ENCODE measurements around the gene NQO2.
A peak's percentile ranks its signal among the peaks of the same experiment; 100 is the strongest.
"Not testable (repeated sequence)": the region's sequence is repeated elsewhere in the genome, so short reads cannot be mapped to it uniquely, and the experiment has no call there.

Gene NQO2

DNA sequence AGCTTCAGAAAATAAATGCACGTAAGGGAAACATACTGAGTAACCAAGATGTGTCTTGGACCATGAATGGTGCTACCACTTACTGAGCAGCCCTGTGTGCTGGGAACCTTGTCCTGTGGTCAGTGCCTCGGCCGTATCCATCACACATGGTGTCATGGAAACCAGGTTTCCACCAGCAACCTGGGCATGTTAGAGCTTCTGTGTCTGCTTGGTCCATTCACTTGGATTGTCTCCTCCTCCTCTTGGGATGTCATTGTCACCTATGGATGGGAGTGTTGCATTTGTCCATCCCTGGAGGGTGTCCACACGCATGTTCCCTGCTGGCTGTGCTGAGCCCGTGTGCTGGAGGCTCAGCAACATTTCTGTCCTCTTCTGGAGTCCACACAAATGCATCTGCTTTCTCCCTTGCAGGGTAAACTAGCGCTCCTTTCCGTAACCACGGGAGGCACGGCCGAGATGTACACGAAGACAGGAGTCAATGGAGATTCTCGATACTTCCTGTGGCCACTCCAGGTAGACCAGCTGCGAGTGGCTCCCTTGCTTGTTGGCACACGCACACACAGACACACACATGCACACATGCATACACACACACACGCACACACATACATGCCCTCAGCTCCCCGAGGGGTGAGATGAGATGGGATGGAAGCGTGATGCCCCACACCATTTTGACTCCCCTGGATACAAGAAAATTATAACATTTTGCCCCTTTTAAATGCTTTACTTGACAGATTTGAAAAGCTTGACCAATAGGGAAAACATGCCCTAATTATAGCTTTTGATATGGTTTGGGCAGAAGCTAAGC is 17.0 kb downstream of the NQO2 start:
- DNase-seq = no peak

DNA sequence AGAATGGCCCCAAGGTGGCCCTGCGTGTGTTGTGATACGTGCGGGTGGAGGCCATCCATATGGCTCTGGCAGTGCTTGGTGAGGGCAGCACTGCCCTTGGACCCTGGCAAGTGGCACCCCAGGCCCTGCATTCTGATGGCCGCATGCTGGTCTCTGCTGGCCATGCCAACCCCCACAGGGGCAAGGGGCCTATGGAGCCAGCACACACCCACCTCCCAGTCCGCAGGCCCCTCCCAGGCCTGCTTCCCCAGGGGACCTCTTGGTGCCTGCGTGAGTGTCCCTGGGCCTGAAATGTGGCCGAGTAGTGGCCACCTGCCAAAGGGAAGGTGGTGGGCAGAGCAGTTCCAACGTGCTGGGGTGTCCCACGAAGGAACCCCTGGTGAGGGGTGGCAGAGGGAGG is 17.6 kb downstream of the NQO2 start:
- no peak for DNase-seq

DNA sequence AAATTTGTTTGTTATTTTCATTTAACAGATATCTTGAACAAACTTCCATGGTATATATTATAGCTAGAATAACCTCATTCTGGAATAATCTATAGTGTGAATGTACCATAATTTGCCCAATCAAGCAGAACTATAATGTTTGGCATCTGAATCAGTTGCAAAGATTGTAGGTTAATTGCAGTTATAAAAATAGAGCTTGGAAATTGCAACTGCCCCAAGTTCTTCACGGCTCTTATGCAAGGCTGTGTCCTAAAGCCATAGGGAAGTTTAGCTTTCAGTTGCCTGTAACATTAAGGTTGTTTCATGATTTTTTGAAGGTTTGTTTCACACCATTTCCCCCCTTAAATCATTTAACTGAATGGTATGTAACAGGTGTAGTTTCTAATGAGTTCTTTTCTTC is 19.4 kb downstream of the NQO2 start:
- no peak for DNase-seq

DNA sequence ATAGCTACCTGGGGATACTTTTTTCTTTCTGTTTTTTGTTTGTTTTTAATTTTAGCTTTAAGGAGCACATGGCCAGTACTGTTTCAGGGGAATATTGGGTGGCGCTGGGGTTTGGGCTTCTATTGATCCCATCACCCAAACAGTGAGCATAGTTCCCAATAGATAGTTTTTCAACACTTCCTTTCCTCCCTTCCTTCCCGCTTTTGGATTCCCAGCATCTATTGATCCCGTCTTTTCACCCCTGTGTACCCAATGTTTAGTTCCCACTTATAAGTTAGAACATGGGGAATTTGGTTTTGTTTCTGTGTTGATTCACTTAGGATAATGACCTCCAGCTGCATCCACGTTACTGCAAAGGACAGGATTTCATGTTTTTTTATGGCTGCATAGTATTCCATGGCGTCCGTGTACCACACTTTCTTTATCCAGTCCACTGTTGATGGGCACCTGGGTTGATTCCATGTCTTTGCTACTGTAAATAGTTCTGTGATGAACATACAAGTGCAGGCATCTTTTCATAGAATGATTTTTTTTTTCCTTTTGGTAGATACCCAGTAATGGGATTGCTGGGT is 20.1 kb downstream of the NQO2 start:
- DNase-seq = no peak

DNA sequence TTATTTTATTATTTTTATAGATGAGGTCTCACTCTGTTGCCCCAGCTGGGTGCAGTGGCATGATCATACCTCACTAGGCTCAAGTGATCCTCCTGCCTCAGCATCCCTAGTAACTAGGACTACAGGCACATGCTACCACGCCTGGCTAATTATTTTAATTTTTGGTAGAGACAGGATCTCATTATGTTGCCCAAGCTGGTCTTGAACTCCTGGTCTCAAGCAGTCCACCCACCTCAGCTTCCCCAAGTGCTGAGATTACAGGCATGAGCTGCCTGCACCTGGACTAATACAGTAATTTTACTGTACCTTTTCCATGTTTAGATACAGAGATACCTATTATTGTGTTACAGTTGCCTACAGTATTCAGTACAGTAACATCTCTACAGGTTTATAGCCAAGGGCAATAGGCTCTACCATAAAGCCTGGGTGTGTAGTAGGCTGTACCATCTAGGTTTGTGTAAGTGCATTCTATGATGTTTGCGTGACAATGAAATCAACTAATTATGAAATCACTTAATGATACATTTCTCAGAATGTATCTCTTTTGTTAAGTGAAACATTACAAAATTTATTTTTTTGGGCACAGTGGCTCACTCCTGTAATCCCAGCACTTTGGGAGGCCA is 21.4 kb downstream of the NQO2 start:
- not testable (repeated sequence) for DNase-seq

DNA sequence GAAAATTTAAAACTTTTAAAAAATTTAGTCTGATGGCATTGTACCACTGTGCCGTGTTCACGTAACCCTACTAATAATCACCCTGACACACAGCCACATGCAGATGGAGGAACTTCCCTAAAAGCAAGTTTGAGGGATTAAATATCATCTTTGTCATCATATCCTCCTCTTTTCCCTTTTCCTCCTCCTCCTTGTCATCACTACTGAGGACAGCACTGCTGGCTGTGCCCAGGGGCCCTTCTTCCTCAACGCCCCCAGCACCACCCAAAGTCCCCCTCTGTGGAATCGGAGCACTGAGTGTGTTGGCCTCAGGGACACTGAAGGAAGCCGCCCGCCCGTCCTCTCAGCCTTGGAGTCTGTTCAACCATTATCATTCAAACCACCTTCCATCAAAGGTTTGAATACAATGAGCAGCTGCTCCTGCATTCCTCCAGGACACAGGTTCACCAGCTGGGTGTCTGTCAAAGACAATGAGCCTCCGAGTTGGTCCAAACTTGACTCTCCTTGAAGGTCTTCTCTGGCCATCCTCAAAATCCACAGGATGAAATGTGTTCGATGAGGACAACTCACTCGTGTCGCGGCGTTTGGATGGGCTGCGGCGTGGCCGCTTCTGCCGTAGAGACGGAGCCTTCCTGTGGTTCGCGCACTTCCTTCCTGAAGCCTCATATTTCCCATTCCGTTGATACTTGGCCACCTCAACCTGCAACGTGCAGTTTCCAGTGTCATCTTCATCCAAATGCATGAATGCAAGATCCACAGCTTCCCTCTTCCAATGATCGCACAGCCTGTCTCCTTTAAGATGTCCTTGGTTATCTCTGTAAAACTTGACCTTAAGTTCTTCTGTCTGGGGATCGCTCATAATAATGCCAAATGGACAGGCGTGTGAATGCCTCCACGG is 23.3 kb downstream of the NQO2 start:
- peak; percentile 34 for DNase-seq

DNA sequence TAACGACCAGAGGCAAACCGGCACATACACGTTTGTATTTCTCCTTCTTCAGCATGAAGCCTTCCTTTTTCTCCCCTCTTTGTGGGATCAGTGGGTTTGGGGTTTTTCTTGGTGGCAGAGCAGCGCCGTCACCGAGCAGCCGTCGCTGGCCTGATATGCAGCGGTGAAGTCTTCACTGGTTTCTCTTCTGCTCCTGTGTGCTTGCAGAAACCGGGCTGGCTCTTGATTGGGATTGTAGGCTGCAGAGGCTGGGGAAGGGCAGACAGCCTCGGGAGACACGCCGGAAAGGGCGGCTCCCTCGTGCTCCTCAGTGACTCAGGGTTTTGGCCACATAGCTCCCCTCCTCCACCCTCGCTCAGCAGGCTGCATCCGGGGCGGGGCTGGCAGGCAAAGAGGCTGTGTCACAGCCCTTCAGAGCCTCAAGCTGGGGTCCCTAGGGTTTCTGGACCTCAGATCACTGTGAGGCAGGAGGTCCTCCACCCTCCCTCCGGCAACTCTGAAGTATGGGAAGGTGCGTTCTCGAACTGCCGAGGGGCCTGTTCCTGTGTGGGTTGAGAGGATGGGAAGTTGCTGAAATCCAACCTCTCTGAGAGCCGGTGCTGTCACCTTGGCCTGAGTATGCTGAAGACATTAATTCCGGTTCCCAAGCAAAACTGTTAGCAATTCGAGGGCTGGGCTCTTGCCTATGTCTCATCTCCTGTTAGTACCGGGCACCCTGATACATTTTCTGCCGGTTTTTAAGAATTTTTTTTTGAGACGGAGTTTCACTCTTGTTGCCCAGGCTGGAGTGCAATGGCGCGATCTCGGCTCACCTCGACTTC is 24.2 kb downstream of the NQO2 start:
- peak; percentile 92 for DNase-seq

DNA sequence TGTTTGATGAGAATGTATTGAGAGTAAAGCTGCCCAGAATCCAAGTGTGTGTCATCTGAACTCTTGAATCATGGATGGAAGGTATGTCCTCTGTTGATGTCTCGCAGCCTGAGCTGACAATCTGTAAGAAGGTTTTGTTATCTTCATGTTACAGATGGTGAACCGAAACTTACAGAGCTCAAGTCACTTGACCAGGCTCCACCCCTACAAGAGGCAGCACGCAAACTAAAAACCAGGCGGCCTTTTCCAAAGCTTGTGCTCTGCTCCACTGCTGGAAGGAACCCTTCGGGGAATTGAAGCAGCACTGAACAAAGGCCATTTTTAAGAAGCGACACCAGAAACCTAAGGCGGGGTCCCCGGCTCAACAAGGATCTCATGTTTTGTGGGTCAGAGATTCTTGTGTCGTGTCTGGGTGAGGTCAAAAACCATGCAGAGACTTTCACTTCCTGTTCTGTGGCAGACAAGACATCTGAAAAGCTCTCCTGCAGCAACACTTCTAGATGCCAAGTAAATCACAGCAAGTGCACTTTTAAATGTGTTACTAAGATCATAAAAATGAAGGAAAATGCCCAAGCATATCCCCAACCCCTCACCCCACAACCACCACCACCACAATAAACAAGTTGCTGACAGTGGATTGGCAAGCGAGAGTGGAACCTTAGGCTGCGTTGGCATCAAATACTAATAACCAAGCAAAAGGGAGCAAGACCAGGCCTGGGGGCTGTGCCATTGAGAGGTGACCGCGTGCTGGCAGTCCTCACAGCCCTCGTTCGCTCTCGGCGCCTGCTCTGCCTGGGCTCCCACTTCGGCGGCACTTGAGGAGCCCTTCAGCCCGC is 27.3 kb downstream of the NQO2 start:
- no peak for DNase-seq

DNA sequence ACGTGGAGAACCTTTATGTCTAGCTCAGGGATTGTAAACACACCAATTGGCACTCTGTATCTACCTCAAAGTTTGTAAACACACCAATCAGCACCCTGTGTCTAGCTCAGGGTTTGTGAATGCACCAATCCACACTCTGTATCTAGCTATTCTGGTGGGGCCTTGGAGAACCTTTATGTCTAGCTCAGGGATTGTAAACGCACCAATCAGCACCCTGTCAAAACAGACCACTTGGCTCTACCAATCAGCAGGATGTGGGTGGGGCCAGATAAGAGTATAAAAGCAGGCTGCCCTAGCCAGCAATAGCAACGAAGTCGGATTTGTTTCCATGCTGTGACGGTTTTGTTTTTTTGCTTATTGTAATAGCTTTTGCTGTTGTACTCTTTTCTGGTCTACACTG is 28.5 kb downstream of the NQO2 start:
- DNase-seq = not testable (repeated sequence)

DNA sequence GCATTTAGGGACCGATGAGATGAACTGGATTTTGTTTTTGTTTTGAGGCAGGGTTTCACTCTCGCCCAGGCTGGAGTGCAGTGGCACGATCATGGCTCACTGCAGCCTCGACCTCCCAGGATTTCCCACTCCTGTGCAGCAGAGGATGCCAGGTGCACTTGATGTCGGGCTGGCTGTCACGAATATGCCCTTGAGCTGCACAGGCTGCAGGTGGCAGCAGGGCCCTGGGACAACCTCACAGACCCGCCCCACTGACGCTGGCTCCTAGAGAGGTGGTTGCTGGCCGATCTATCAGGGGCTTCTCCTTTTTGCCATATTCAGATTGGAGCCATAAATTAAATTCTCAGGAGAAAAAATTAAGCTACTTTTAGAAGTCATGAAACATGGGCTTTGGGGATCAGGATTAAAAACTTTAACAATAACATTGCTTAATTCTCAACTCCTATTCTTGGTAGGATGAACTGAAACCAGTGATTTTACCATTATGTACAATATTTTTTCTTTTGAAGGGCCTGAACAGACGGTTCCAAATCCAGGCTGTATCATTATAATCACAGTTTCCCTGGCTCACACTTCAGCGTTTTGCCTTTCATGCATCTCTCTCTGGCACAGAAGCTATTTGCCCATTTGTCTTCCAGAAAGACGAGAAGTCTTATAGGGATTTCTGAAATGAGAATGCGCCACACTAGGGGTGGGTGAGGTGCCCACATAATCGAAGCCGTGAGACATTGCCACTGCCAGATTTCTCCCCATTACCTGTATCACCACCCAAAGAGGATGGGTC is 32.4 kb downstream of the NQO2 start:
- DNase-seq = no peak

DNA sequence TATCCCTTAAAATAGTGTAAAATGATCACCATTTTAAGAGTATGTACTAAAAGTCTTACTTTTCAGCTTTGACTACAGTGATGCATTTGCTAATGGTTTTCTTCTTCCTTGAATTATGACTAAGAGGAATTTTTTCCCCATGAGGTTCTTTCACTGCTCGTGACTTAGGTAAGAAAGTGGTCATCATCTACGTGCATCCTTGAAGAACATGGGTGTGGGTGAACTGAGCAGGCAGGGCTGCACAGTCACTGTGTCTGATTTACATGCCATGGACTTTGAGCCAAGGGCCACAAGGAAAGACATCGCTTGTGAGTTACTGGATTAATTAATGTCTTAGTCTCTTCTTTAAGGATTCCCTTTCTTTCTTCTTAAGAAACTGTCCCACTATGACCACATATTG is 33.3 kb downstream of the NQO2 start:
- no peak for DNase-seq

DNA sequence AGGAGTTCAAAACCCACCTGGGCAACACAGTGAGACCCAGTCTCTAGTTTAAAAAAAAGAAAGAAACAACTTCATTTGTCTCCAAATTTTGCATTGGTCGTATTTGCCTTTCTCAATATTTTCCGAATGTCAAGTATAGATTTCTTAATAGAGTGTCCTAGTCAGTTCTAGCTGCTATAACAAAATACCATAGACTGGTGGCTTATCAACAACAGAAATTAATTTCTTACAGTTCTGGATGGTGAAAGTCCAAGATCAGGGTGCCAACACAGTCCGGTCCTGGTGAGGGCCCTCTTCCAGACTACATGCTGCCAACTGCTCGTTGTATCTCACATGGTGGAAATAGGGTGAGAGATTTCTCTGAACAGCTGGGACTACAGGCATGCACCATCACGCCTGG is 34.0 kb downstream of the NQO2 start:
- no peak for DNase-seq

DNA sequence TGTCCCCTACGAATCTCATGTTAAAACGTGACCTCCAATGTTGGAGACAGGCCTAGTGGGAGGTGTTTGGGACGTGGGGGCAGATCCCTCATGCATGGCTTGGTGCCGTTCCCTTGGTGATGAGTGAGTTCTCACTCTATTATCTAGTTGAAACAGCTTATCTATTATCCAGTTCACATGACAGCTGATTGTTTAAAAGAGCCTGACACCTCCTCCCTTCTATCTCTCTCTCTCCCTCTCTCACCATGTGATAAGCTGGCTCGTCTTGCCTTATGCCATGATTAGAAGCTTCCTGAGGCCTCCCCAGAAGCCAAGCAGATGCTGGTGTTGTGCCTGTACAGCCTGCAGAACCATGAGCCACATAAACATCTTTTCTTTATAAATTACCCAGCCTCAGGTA is 35.7 kb downstream of the NQO2 start:
- DNase-seq = no peak

DNA sequence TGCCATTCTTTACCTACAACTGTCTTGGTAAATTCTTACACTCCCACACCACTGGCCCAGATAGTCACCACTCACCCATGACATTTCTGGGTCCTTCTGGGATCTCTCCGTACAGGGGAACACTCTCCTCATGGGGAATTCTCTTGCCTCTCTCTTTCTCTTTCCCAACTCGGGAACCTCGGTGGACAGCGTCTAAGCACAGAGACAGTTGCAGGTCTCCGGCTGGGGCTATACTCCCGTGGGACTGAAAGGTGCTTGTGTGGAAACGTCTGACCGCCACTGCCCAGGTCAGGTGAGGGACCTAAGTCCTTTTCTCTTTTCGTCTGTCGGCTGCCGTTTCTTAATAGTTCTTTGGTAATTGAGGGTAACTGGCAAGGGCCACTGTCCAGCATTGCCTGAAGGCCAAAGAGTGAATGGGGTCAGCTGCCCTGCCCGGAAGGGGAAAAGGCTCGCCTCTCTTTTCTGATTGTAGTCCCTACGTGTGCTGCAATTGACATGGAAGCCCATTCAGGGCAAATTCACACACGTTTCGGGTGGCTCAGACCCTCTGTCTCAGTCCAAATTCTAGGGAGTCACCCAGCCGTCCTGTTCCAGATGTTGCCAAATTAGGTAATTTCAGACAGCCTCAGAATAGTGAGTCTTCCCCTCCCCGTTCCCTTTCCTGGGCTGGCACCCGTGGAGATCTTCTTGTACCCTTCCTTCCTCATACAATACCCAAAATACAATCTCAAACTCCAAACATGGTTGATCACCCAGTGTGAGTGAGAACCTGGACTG is 37.4 kb downstream of the NQO2 start:
- DNase-seq = no peak

DNA sequence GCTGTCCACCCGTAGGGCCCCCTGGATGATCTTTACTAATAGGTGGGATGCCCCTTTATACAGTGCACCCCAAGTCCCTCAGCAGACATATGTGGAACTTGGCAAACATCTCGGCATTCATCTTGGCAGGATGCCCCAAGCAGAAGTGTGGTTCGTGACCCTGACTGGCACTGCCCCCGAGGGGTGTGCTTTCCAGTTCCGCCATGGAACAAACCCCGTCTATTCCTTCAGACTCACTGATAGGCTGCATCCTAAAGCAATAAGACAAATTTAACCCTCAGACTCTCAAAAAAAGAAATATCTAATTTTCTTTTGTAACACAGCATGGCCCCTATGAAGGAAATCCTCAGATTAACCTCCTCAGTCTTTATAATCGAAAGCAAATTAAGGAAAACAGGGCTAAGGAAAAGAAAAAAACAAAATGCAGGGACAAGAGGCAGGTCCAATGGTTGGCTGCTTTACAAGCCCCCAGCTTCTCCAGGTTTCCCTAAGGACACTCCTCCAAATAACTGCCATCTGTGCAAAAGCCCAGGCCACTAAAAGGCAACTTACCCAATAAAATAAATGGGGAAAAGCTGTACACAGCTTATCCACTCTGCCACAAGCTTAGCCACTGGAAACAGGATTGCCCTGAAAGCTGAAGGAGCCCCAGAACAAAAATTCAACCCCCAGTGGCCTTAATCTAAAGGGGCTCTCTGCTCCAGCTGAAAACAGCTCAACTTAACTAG is 38.1 kb downstream of the NQO2 start:
- no peak for DNase-seq

DNA sequence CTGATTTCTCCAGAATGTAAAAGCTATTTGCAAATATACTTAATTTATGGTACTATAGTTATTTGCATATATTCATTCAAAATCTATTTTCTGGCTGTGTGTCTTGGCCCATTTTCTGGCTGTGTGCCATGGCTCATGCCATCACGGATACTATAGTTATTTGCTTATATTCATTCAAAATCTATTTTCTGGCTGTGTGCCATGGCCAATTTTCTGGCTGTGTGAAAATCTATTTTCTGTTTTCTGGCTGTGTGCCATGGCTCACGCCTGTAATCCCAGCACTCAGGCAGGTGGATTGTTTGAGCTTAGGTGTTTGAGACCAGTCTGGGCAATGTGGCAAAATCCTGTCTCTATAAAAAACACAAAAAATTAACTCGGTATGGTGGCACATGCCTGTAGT is 39.7 kb downstream of the NQO2 start:
- DNase-seq = no peak

DNA sequence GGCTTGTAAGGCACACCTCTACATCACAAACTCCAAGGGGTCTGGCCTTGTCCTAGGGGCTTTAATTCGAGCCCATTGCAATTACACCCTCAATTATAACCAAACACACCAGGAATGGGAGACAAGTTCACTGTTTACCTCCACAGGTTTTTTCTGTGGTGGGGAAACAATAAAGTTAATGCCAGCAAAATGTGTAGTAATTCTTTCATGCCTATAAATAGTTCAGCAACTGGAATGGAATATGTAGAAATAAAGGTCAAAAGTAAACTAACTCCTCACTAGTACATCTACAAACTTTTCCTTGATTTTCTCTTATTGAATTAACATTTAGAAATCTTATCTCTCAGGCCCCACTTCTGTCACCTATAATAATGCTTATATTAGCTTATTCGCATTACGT is 41.5 kb downstream of the NQO2 start:
- DNase-seq = no peak

DNA sequence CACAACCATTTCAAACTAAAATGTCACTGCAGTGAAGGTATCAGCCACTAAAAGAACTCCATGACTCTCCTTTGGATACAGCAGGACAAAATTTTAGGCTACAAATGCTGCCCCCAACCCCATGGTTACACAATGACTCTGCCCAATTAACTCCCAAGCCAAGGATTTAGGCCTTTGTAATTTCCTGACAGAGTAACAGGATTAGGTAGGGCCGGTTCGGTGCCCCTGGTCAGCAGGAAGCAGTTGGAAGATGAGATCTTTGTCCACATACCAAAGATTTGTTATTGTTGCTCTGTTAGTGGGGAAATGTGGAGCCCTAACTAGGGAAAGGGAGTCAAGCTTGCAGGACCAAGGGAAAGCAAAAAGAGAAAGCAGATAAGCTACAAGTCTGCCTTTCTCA is 41.9 kb downstream of the NQO2 start:
- no peak for DNase-seq

DNA sequence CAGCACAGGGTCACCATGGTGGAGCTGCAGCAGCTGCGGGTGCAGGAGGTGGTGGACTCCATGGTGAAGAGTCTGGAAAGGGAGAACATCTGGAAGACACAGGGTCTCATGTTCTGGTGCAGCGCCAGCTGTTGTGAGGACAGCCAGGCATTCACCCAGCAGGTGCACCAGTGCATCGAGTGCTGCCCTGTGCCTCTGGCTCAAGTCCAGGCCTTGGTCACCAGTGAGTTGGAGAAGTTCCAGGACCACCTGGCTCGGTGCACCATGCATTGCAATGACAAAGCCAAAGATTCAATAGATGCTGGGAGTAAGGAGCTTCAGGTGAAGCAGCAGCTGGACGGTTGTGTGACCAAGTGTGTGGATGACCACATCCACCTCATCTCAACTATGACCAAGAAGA is 45.7 kb downstream of the NQO2 start:
- no peak for DNase-seq
